Measurements from ENCODE around the gene ST7L. TPM values are rescaled to one million over a fixed set of nuclear protein-coding genes. Genes with fewer than 3 reads are reported as not detected.

ST7L gene
- total and polyA plus RNA-seq, 3 donors from 2014 or later: 59.1 to 125 (median 97.2) TPM

DNA sequence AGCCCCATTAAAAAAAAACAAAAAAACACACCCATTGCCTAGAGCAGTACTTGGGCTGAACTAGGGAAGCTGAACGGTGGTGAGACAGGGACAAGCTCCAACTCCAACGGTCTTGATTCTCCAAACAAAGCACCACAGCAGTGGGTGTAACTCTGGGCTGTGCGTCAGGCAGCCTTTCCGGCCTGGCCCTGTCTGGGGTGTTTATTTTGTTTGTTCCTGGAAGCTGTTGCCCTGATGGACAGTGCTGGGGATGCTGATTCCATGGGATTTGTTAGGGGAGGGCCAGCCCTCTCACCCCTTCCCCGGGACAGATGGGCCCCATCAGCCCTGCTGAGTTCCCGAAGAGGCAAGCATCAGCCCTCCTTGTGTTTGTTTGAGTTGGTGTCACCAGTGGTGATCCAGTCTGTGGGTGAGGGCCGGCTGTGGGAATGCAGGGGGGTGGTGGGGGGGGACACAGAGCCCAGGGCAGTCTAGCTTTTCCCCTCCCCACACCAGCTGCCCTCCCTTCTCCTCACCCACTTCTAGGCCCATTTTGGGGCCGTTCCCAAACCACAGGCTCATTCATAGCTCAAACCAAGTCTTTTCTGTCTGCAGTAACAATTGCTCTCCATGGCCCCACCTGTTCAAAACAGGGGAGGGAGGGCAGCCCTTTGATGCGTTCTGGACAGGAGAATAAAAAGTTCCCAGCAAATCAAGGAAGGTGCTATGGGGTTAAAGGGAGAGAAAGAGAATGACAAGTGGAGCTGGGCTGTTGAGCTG, 105.7 kb downstream of the ST7L start:
- no peak for TF ChIP-seq POLR2A (IDR thresholded peaks at IDR 0.05)
- TF ChIP-seq, protein P1, sequence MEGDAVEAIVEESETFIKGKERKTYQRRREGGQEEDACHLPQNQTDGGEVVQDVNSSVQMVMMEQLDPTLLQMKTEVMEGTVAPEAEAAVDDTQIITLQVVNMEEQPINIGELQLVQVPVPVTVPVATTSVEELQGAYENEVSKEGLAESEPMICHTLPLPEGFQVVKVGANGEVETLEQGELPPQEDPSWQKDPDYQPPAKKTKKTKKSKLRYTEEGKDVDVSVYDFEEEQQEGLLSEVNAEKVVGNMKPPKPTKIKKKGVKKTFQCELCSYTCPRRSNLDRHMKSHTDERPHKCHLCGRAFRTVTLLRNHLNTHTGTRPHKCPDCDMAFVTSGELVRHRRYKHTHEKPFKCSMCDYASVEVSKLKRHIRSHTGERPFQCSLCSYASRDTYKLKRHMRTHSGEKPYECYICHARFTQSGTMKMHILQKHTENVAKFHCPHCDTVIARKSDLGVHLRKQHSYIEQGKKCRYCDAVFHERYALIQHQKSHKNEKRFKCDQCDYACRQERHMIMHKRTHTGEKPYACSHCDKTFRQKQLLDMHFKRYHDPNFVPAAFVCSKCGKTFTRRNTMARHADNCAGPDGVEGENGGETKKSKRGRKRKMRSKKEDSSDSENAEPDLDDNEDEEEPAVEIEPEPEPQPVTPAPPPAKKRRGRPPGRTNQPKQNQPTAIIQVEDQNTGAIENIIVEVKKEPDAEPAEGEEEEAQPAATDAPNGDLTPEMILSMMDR (IDR thresholded peaks at IDR 0.05): no peak
- 64 to 65% methylated on average over 9 of the region's 9 CpGs for WGBS, 2 donors
- no peaks in the 10 kb centered on the region for H3K4me1 ChIP-seq
- H3K36me3 ChIP-seq (ENCODE audit: low read depth, missing control alignments): no peaks in the 10 kb centered on the region
- no peak overlapping the region for H3K27ac ChIP-seq
- DNase-seq: peak; percentile 48
- no peak overlapping the region for H3K4me3 ChIP-seq
- intact Hi-C loops (cut with DNase I; ENCODE audit: low total_unique reads): no loop called here
- H3K9me3 ChIP-seq: no peaks in the 10 kb centered on the region
- H3K27me3 ChIP-seq: no peaks in the 10 kb centered on the region

DNA sequence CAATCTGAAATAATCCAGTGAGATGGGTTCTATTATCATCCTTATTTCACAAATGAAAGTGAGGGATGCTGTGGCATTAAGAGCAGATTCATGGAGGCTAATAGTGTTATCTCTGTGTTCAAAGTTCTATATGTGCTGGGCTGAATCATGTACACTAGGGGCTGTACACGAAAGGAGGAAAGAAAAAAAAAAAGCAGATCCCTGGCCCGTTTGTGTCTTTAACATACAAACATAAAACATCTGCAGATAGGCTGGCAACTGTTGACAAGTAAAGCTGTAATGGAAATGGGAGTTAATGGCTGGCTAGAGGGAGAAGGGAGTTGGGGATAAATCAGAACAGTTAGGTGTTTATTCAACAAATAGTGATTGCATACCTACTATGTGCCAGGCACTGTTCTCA, 107.0 kb downstream of the ST7L start:
- no peak for DNase-seq
- H3K4me1 ChIP-seq: peaks cover 6% of the 10 kb centered on the region
- no peaks in the 10 kb centered on the region for H3K36me3 ChIP-seq (ENCODE audit: low read depth, missing control alignments)
- no peak overlapping the region for H3K4me3 ChIP-seq
- 39 to 41% methylated on average over 2 of the region's 2 CpGs for WGBS, 2 donors
- no peak for TF ChIP-seq POLR2A (IDR thresholded peaks at IDR 0.05)
- TF ChIP-seq, protein P1 (IDR thresholded peaks at IDR 0.05): no peak
- no peaks in the 10 kb centered on the region for H3K27me3 ChIP-seq
- no peak overlapping the region for H3K27ac ChIP-seq
- H3K9me3 ChIP-seq: no peaks in the 10 kb centered on the region
- intact Hi-C loops (cut with DNase I; ENCODE audit: low total_unique reads): no loop called here

DNA sequence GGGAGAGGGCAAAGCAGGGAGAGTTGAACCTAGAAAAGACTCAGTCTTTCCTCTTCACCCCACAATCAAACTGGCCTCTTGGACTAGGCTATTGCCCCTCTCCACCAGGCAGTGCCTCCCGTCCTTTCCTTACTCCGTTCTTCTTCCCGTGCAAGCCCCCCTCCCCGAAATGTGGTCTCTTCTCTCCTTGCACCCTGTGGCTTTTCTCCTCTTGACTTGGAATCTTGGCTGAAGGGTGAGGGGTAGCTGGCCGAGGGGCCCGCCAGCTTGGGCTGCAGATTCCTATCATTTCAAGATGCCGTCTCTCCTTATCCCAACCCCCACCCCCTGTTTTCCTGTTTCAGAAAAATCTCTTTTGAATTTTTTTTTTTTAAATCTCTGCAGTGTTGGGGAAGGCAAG, 108.6 kb downstream of the ST7L start:
- Histone ChIP-seq H3K9me3 (no peaks in the 10 kb centered on the region), H3K36me3 (ENCODE audit: low read depth, missing control alignments) (no peaks in the 10 kb centered on the region), H3K27ac (peak overlapping the region in 1 of 2 donors; percentile 15), H3K27me3 (no peaks in the 10 kb centered on the region), H3K4me3 (peak overlapping the region in 1 of 2 donors; percentile 75), H3K4me1 (peaks cover 18% of the 10 kb centered on the region)
- TF ChIP-seq, protein P1 (IDR thresholded peaks at IDR 0.05): no peak
- TF ChIP-seq POLR2A (IDR thresholded peaks at IDR 0.05): no peak
- intact Hi-C loops (cut with DNase I; ENCODE audit: low total_unique reads): no loop called here
- no peak for DNase-seq
- 38 to 49% methylated on average over 7 of the region's 7 CpGs for WGBS, 2 donors

DNA sequence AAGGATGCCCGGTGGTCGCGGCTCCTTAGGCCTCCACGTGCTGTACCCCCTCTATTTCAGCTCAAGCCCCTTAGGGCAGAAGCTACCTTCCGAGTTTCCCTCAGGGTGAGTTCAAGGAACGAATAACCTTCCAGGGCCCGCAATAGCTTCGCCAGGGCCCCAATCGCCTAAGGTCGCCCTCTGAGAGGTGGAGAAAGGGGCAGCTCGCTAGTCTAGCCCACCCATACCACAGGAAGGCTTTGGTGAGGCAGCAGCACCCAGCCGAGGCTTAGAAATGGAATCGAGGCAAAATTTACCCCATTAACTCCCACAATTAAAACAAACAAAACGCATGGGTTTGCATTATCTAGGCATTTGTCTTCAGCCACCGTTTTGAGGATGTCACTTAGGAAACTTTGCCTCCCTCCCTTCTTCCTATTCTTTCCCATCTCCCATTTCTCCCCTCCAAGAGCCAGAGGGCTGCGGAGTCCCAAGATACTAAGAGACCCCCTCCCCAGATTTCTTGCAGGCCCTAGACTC, 109.2 kb downstream of the ST7L start:
- intact Hi-C loops (cut with DNase I; ENCODE audit: low total_unique reads): no loop called here
- TF ChIP-seq POLR2A (IDR thresholded peaks at IDR 0.05): no peak
- TF ChIP-seq, protein P1 (IDR thresholded peaks at IDR 0.05): no peak
- WGBS, 2 donors: 45 to 46% methylated on average over 14 to 16 of the region's 16 CpGs
- Histone ChIP-seq H3K4me3 (peak overlapping the region; percentile 59 to 75), H3K9me3 (no peaks in the 10 kb centered on the region), H3K27ac (peak overlapping the region; percentile 31 to 71), H3K27me3 (no peaks in the 10 kb centered on the region), H3K4me1 (peaks cover 24% of the 10 kb centered on the region), H3K36me3 (ENCODE audit: low read depth, missing control alignments) (no peaks in the 10 kb centered on the region)
- DNase-seq: no peak

Measured in testis (tissue), 3 donors.